Loucy (cell line): Measurements from ENCODE around the gene LLGL2.

ENCODE experiments used
- EZH2phosphoT487 ChIP-seq: fragments of 200-600 bp; IDR thresholded peaks from 2 replicates; pipeline ENCODE4 v1.6.1; 2018; ENCODE audit warnings: antibody characterized with exemption, mild to moderate bottlenecking, moderate library complexity, borderline replicate concordance
- TF ChIP-seq, protein P1 (sequence below): fragments of 200-600 bp; sonication (generic); conservative IDR thresholded peaks from 2 replicates; pipeline ENCODE4 v1.5.1; 2014; ENCODE audit warnings: mild to moderate bottlenecking, antibody characterized with exemption, low read length

DNA sequence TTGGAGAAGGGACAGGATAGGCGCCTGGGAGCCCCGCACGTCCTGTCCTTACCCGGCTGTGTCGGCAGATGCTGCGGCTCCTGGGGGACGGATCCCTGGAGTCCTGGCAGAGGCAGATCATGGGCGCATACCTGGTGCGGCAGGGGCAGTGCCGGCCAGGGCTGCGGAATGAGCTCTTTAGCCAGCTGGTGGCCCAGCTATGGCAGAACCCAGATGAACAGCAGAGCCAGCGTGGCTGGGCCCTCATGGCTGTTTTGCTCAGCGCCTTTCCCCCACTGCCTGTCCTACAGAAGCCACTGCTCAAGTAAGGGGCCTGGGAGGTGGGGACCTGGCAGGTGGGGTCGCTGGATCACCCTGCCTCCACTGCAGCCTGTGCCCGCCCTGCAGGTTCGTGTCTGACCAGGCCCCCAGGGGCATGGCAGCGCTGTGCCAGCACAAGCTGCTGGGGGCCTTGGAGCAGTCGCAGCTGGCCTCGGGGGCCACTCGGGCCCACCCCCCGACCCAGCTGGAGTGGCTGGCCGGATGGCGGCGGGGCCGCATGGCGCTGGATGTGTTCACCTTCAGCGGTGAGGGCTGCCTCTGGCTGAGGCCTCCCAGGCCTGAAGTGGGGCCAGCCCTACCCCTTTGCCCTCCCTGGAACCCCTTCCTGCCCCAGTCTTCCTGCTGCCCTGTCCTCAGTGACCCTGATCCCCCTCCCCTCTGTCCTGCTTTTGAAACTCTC, 87.6 kb downstream of the LLGL2 start:
- TF ChIP-seq, protein P1, sequence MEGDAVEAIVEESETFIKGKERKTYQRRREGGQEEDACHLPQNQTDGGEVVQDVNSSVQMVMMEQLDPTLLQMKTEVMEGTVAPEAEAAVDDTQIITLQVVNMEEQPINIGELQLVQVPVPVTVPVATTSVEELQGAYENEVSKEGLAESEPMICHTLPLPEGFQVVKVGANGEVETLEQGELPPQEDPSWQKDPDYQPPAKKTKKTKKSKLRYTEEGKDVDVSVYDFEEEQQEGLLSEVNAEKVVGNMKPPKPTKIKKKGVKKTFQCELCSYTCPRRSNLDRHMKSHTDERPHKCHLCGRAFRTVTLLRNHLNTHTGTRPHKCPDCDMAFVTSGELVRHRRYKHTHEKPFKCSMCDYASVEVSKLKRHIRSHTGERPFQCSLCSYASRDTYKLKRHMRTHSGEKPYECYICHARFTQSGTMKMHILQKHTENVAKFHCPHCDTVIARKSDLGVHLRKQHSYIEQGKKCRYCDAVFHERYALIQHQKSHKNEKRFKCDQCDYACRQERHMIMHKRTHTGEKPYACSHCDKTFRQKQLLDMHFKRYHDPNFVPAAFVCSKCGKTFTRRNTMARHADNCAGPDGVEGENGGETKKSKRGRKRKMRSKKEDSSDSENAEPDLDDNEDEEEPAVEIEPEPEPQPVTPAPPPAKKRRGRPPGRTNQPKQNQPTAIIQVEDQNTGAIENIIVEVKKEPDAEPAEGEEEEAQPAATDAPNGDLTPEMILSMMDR = no peak
- TF ChIP-seq EZH2phosphoT487 = no peak
